A549 (cell line): ENCODE data around the gene DDX3X. TPM values are rescaled to one million over a fixed set of nuclear protein-coding genes. Genes with fewer than 3 reads are reported as not detected.

Experiments used
- ATAC-seq, 2 experiments: fragments of 200-7000 bp in 1 of 2; fragments of >200 bp in 1 of 2; cut with Nextera tagmentation in 1 of 2; cut with Tn5 transposase in 1 of 2; 3 replicates each; pipeline versions ENCODE4 v1.8.0 to v1.9.1; 2018 to 2020; ENCODE audit warnings: mild to moderate bottlenecking in 1 of 2, moderate library complexity in 1 of 2
- CTCF ChIA-PET: fragments of 300-600 bp; sonication (Branson Sonifier 250); formaldehyde crosslinking; extraction: SDS; loops from one replicate; lab custom pipeline; 2021; ENCODE audit warnings: antibody characterized with exemption, inconsistent platforms; lab: Yijun Ruan, JAX
- POLR2A ChIA-PET: fragments of 350-600 bp; formaldehyde crosslinking; extraction: SDS; loops from one replicate; lab custom pipeline; 2021; ENCODE audit warnings: antibody characterized with exemption, inconsistent platforms; lab: Yijun Ruan, JAX
- DNase-seq, 2 experiments: peaks; one replicate each; pipeline versions ENCODE4 v3.0.0 to v3.0.0-alpha.2; 2011 to 2016; ENCODE audit warnings: low read depth in 1 of 2, low spot score in 1 of 2
- FAIRE-seq: peaks from 2 replicates; lab custom pipeline; 2011; peaks lifted over from hg19 to GRCh38; lab: Jason Lieb, UNC
- H3K27ac ChIP-seq, 2 experiments: fragments of >200 bp; sonication (Bioruptor Twin); formaldehyde crosslinking; 3 replicates each; pipeline ENCODE4 v1.5.1; 2016 to 2017
- H3K4me1 ChIP-seq: fragments of >200 bp; sonication (Bioruptor Twin); formaldehyde crosslinking; 3 replicates; pipeline ENCODE4 v1.6.1; 2016
- H3K4me2 ChIP-seq: fragments of >200 bp; sonication (Bioruptor Twin); formaldehyde crosslinking; 3 replicates; pipeline ENCODE4 v1.6.1; 2016
- H3K4me3 ChIP-seq: fragments of >200 bp; sonication (Bioruptor Twin); formaldehyde crosslinking; 3 replicates; pipeline ENCODE4 v1.5.1; 2016
- H3K9me3 ChIP-seq: fragments of >200 bp; sonication (Bioruptor Twin); formaldehyde crosslinking; 3 replicates; pipeline ENCODE4 v1.6.1; 2016
- BHLHE40 ChIP-seq: IDR thresholded peaks from 2 replicates; pipeline ENCODE4 v1.6.1; 2012; ENCODE audit warnings: low read depth, low read length, inconsistent platforms
- CBX2 ChIP-seq: fragments of 200-600 bp; sonication (generic); IDR thresholded peaks from 2 replicates; pipeline ENCODE4 v1.6.1; 2016; ENCODE audit warnings: low read depth, mild to moderate bottlenecking, borderline replicate concordance
- CBX8 ChIP-seq: fragments of 200-600 bp; sonication (generic); IDR thresholded peaks from 2 replicates; pipeline ENCODE4 v1.6.1; 2016
- CEBPB ChIP-seq, 2 experiments: fragments of >200 bp in 1 of 2; sonication (Bioruptor Twin) in 1 of 2; formaldehyde crosslinking in 1 of 2; IDR thresholded peaks; 2 replicates each; pipeline ENCODE4 v1.6.1; 2012 to 2016
- CHD2 ChIP-seq: fragments of 150-350 bp; IDR thresholded peaks from 2 replicates; pipeline ENCODE4 v1.6.1; 2014; ENCODE audit warnings: low read length; ENCODE audit not compliant: partially characterized antibody
- CHD4 ChIP-seq: fragments of 200-600 bp; sonication (generic); IDR thresholded peaks from 2 replicates; pipeline ENCODE4 v1.6.1; 2016; ENCODE audit warnings: antibody characterized with exemption, mild to moderate bottlenecking, borderline replicate concordance
- EHF ChIP-seq: fragments of 250-450 bp; sonication (Bioruptor Pico); IDR thresholded peaks from 2 replicates; pipeline ENCODE4 v1.5.0; 2020; ENCODE audit warnings: mild to moderate bottlenecking
- EP300 ChIP-seq, 2 experiments: fragments of >200 bp; sonication (Bioruptor Twin); formaldehyde crosslinking; IDR thresholded peaks; 2 replicates in 1 of 2; 3 replicates in 1 of 2; pipeline ENCODE4 v1.6.1; 2016 to 2017
- ESRRA ChIP-seq: fragments of 150-350 bp; IDR thresholded peaks from 2 replicates; pipeline ENCODE4 v1.6.1; 2014; ENCODE audit warnings: mild to moderate bottlenecking, low read length, borderline replicate concordance
- FOXS1 ChIP-seq: fragments of 250-450 bp; sonication (Bioruptor Pico); IDR thresholded peaks from 2 replicates; pipeline ENCODE4 v1.5.0; 2020; ENCODE audit warnings: mild to moderate bottlenecking, moderate library complexity
- HDAC2 ChIP-seq: fragments of 200-600 bp; sonication (generic); IDR thresholded peaks from 2 replicates; pipeline ENCODE4 v1.6.1; 2016
- JUN ChIP-seq, 2 experiments: fragments of >200 bp; sonication (Bioruptor Twin); formaldehyde crosslinking; IDR thresholded peaks; 2 replicates in 1 of 2; 3 replicates in 1 of 2; pipeline ENCODE4 v1.6.1; 2016 to 2017
- NFE2L2 ChIP-seq: fragments of 150-350 bp; conservative IDR thresholded peaks from 2 replicates; pipeline ENCODE4 v1.6.1; 2014; ENCODE audit warnings: low read length
- PHF8 ChIP-seq: fragments of 200-600 bp; sonication (generic); IDR thresholded peaks from 2 replicates; pipeline ENCODE4 v1.6.1; 2016; ENCODE audit warnings: low read depth, mild to moderate bottlenecking, antibody characterized with exemption, moderate library complexity, borderline replicate concordance
- POLR2A ChIP-seq: IDR thresholded peaks from 2 replicates; pipeline ENCODE4 v1.6.1; 2012; ENCODE audit warnings: mild to moderate bottlenecking, low read length
- RAD21 ChIP-seq, 2 experiments: fragments of >200 bp in 1 of 2; sonication (Bioruptor Twin) in 1 of 2; formaldehyde crosslinking in 1 of 2; IDR thresholded peaks in 1 of 2; conservative IDR thresholded peaks in 1 of 2; 2 replicates in 1 of 2; 3 replicates in 1 of 2; pipeline ENCODE4 v1.6.1; 2012 to 2018; ENCODE audit warnings: inconsistent platforms in 1 of 2
- RCOR1 ChIP-seq: fragments of 150-350 bp; IDR thresholded peaks from 2 replicates; pipeline ENCODE4 v1.6.1; 2014; ENCODE audit warnings: antibody characterized with exemption, low read length, low read depth
- SREBF2 ChIP-seq: fragments of 450-650 bp; IDR thresholded peaks from 2 replicates; pipeline ENCODE4 v1.6.1; 2014; ENCODE audit warnings: mild to moderate bottlenecking, moderate library complexity
- ZSCAN20 ChIP-seq: fragments of 250-450 bp; sonication (Bioruptor Pico); IDR thresholded peaks from 2 replicates; pipeline ENCODE4 v1.8.0; 2022; ENCODE audit warnings: mild to moderate bottlenecking, moderate library complexity
- WGBS: methylation state at CpG from one replicate; pipeline ENCODE4 v1.1.6; 2017; ENCODE audit errors: missing lambda C conversion rate; 5-methylcytosine and 5-hydroxymethylcytosine counted together
- polyA plus RNA-seq, 4 experiments: library from polyadenylated mRNA; depleted of rRNA in 3 of 4; stranded (reverse); fragments of >200 nt; fragmentation: RNase III in 1 of 4; extraction: RNeasy Plus Mini Kit Qiagen cat#74134 plus additional on column Dnase treatment in 1 of 4; gene quantifications; 2 replicates in 3 of 4; 3 replicates in 1 of 4; pipeline ENCODE4 v1.2.3, GENCODE V29; 2011 to 2017
- TF ChIP-seq, protein P1 (sequence below): IDR thresholded peaks from 2 replicates; pipeline ENCODE4 v1.6.1; 2012; ENCODE audit warnings: low read depth, borderline replicate concordance
- TF ChIP-seq, protein P2 (sequence below): IDR thresholded peaks from 2 replicates; pipeline ENCODE4 v1.6.1; 2012
- TF ChIP-seq, protein P3 (sequence below): fragments of >200 bp; sonication (Bioruptor Twin); formaldehyde crosslinking; IDR thresholded peaks from 2 replicates; pipeline ENCODE4 v1.6.1; 2016
- TF ChIP-seq, protein P4 (sequence below): fragments of >200 bp; sonication (Bioruptor Twin); formaldehyde crosslinking; IDR thresholded peaks from 3 replicates; pipeline ENCODE4 v1.6.1; 2016
- TF ChIP-seq, protein P5 (sequence below): fragments of 250-450 bp; sonication (Bioruptor Pico); IDR thresholded peaks from 2 replicates; pipeline ENCODE4 v1.5.0; 2021; ENCODE audit warnings: mild to moderate bottlenecking, moderate library complexity, borderline replicate concordance
- TF ChIP-seq, protein P6 (sequence below): fragments of 200-600 bp; sonication (generic); IDR thresholded peaks from 2 replicates; pipeline ENCODE4 v1.6.1; 2016; ENCODE audit warnings: antibody characterized with exemption, mild to moderate bottlenecking, moderate library complexity

DDX3X gene
- polyA plus RNA-seq, 2 of the 4 experiments (the other 2 are of a cell fraction) = 216 to 341 TPM

DNA sequence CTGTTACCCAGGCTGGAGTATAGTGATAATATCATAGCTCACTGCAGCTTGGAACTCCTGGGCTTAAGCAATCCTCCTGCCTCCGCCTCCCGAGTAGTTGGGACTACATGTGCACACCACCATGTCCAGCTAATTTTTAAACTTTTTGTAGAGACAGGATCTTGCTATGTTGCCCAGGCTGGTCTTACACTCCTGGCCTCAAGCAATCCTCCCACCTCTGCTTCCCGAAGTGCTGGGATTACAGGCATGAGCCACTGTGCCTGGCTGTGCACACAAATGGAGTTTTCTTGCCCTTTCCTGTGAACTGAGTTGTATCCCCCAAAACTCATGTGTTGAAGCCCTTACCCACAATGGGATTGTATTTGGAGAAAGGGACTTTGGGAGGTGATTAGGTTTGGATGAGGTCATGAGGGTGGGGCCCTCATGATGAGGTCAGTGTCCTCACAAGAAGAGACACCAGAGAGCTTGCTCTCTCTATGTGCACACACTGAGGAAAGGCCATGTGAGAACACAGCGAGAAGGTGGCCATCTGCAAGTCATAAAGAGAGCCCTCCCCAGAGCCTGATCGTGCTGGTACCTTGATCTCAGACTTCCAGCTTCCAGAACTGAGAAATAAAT lies 40.1 kb downstream of the DDX3X start:
- Histone ChIP-seq H3K9me3 (no peaks in the 10 kb centered on the region), H3K27ac (0 out of 6 replicates have a peak overlapping the region, but pooled peaks of 1 of the 2 experiments have one; percentile 7), H3K4me3 (no peak overlapping the region), H3K4me1 (no peaks in the 10 kb centered on the region), H3K4me2 (no peak overlapping the region)
- CTCF ChIA-PET = no interaction called here
- POLR2A ChIA-PET = no interaction called here
- no peak for DNase-seq
- TF ChIP-seq ESRRA (no peak), NFE2L2 (no peak), CBX8 (no peak)
- TF ChIP-seq, protein P1, sequence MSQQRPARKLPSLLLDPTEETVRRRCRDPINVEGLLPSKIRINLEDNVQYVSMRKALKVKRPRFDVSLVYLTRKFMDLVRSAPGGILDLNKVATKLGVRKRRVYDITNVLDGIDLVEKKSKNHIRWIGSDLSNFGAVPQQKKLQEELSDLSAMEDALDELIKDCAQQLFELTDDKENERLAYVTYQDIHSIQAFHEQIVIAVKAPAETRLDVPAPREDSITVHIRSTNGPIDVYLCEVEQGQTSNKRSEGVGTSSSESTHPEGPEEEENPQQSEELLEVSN = no peak
- TF ChIP-seq, protein P2, sequence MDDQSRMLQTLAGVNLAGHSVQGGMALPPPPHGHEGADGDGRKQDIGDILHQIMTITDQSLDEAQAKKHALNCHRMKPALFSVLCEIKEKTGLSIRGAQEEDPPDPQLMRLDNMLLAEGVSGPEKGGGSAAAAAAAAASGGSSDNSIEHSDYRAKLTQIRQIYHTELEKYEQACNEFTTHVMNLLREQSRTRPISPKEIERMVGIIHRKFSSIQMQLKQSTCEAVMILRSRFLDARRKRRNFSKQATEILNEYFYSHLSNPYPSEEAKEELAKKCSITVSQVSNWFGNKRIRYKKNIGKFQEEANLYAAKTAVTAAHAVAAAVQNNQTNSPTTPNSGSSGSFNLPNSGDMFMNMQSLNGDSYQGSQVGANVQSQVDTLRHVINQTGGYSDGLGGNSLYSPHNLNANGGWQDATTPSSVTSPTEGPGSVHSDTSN = no peak
- WGBS = 90% methylated on average over 5 of the region's 5 CpGs
- ATAC-seq = no peak
- FAIRE-seq = no peak

DNA sequence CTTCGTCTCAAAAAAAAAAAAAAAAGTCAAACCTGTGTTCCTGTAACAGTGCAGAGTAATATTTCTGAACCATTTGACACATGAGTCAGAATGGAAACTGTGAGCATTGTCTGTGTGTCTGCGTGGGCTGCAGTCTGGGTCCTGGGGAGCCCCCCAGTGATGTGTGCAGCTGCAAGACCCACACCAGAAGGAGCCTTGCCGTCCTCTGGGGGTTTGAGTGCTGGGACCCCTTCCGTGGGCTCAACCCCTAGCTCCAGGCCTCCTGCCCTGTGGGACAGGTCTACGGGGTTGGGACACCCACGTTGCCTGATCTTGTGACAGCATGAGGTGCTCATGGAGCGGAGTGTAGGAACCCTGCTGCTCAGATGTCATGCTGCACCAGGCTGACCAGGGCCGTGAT lies 43.7 kb downstream of the DDX3X start:
- ChIA-PET POLR2A (interaction anchor here (0.6 kb wide), 1 partner anchor 44 kb away, joined by 5 read pairs; no protein-coding TSS in a partner anchor), CTCF (interaction anchor here (0.5 to 0.6 kb wide), 2 partner anchors 32 to 73 kb away, joined by 3 read pairs; no protein-coding TSS in a partner anchor)
- no peak for FAIRE-seq
- DNase-seq = no peak
- no peaks in the 10 kb centered on the region for H3K9me3 ChIP-seq
- H3K27ac ChIP-seq = peak overlapping the region in 1 of 2 experiments; percentile 46; a peak in 4 of 6 replicates
- 86% methylated on average over 8 of the region's 8 CpGs for WGBS
- H3K4me3 ChIP-seq = no peak overlapping the region
- no peak for TF ChIP-seq CHD2
- TF ChIP-seq HDAC2 = no peak
- TF ChIP-seq CBX2 = no peak
- TF ChIP-seq, protein P3, sequence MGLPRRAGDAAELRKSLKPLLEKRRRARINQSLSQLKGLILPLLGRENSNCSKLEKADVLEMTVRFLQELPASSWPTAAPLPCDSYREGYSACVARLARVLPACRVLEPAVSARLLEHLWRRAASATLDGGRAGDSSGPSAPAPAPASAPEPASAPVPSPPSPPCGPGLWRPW = no peak
- TF ChIP-seq JUN (IDR thresholded peaks at IDR 0.05) = no peak
- no peak for TF ChIP-seq SREBF2
- TF ChIP-seq RAD21 (conservative IDR thresholded peaks at IDR 0.05 in 1 of 2, IDR thresholded peaks at IDR 0.05 in 1 of 2) = no peak
- no peak for TF ChIP-seq NFE2L2
- H3K4me2 ChIP-seq = no peak overlapping the region
- no peak for ATAC-seq
- H3K4me1 ChIP-seq = peaks cover 19% of the 10 kb centered on the region

DNA sequence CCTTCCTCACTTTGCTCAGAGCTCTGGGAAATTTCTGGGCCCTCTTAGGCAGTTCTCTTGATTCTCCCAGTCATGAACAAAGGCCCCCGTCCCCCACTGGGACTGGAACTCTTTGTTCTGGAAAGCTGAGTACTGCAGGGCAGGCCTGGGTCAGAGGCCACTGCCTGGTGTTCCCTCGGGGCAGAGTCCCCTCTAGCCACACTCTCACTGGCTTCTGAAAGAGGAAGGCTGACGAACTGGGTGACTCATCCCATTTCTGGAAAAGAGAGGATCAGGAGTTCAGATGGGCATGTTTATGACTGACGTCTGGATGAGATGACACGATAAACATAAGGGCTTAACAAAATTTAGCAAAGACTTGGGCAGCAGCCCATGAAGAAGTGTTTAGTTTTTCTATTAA lies 47.7 kb downstream of the DDX3X start:
- H3K27ac ChIP-seq = peak overlapping the region; percentile 90 to 91
- H3K4me3 ChIP-seq = no peak overlapping the region
- DNase-seq (peak; percentile 53 to 93), FAIRE-seq (peak; percentile 98), ATAC-seq (peak; percentile 82 to 88)
- H3K4me2 ChIP-seq = peak overlapping the region; percentile 76
- WGBS = 0% methylated on average over 5 of the region's 5 CpGs
- peaks cover 40% of the 10 kb centered on the region for H3K4me1 ChIP-seq
- ChIA-PET POLR2A (interaction anchor here (1.1 kb wide), 1 partner anchor 48 kb away, joined by 12 read pairs; no protein-coding TSS in a partner anchor), CTCF (interaction anchor here (0.8 kb wide), 1 partner anchor 14 kb away, joined by 3 read pairs; no protein-coding TSS in a partner anchor)
- peaks cover 5% of the 10 kb centered on the region for H3K9me3 ChIP-seq
- TF ChIP-seq EHF (CRISPR knock-in tag) = no peak
- no peak for TF ChIP-seq BHLHE40
- 0 out of 4 replicates have a peak, but pooled peaks of 1 of the 2 experiments have one; percentile 45 for TF ChIP-seq CEBPB (IDR thresholded peaks at IDR 0.05)
- TF ChIP-seq, protein P4, sequence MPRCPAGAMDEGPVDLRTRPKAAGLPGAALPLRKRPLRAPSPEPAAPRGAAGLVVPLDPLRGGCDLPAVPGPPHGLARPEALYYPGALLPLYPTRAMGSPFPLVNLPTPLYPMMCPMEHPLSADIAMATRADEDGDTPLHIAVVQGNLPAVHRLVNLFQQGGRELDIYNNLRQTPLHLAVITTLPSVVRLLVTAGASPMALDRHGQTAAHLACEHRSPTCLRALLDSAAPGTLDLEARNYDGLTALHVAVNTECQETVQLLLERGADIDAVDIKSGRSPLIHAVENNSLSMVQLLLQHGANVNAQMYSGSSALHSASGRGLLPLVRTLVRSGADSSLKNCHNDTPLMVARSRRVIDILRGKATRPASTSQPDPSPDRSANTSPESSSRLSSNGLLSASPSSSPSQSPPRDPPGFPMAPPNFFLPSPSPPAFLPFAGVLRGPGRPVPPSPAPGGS = no peak
- no peak for TF ChIP-seq RCOR1
- TF ChIP-seq, protein P5, sequence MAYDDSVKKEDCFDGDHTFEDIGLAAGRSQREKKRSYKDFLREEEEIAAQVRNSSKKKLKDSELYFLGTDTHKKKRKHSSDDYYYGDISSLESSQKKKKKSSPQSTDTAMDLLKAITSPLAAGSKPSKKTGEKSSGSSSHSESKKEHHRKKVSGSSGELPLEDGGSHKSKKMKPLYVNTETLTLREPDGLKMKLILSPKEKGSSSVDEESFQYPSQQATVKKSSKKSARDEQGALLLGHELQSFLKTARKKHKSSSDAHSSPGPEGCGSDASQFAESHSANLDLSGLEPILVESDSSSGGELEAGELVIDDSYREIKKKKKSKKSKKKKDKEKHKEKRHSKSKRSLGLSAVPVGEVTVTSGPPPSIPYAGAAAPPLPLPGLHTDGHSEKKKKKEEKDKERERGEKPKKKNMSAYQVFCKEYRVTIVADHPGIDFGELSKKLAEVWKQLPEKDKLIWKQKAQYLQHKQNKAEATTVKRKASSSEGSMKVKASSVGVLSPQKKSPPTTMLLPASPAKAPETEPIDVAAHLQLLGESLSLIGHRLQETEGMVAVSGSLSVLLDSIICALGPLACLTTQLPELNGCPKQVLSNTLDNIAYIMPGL (CRISPR knock-in tag) = no peak
- TF ChIP-seq, protein P6, sequence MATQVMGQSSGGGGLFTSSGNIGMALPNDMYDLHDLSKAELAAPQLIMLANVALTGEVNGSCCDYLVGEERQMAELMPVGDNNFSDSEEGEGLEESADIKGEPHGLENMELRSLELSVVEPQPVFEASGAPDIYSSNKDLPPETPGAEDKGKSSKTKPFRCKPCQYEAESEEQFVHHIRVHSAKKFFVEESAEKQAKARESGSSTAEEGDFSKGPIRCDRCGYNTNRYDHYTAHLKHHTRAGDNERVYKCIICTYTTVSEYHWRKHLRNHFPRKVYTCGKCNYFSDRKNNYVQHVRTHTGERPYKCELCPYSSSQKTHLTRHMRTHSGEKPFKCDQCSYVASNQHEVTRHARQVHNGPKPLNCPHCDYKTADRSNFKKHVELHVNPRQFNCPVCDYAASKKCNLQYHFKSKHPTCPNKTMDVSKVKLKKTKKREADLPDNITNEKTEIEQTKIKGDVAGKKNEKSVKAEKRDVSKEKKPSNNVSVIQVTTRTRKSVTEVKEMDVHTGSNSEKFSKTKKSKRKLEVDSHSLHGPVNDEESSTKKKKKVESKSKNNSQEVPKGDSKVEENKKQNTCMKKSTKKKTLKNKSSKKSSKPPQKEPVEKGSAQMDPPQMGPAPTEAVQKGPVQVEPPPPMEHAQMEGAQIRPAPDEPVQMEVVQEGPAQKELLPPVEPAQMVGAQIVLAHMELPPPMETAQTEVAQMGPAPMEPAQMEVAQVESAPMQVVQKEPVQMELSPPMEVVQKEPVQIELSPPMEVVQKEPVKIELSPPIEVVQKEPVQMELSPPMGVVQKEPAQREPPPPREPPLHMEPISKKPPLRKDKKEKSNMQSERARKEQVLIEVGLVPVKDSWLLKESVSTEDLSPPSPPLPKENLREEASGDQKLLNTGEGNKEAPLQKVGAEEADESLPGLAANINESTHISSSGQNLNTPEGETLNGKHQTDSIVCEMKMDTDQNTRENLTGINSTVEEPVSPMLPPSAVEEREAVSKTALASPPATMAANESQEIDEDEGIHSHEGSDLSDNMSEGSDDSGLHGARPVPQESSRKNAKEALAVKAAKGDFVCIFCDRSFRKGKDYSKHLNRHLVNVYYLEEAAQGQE = no peak
- no peak for TF ChIP-seq PHF8
- no peak for TF ChIP-seq NFE2L2
- no peak for TF ChIP-seq ZSCAN20 (CRISPR knock-in tag)
- no peak for TF ChIP-seq POLR2A
- TF ChIP-seq CBX2 = no peak
- no peak for TF ChIP-seq CHD2
- TF ChIP-seq EP300 (IDR thresholded peaks at IDR 0.05) = peak in 1 of 2 experiments; percentile 70; a peak in 1 of 5 replicates
- no peak for TF ChIP-seq CHD4
- TF ChIP-seq FOXS1 (CRISPR knock-in tag) = no peak
